Stimulated activated CD8-positive, alpha-beta memory T cell treated with anti-CD3 and anti-CD28 coated beads, Interleukin-4, amount 100 ng/mL, for 1 hour (primary cell): ENCODE measurements around the gene CD81.

Source experiments
- DNase-seq, 2 donors: peaks; one replicate each; pipeline ENCODE4 v3.0.0-alpha.2; 2020; ENCODE audit warnings: low read depth in 2 of 2, low spot score in 1 of 2

The CD81 gene

DNA sequence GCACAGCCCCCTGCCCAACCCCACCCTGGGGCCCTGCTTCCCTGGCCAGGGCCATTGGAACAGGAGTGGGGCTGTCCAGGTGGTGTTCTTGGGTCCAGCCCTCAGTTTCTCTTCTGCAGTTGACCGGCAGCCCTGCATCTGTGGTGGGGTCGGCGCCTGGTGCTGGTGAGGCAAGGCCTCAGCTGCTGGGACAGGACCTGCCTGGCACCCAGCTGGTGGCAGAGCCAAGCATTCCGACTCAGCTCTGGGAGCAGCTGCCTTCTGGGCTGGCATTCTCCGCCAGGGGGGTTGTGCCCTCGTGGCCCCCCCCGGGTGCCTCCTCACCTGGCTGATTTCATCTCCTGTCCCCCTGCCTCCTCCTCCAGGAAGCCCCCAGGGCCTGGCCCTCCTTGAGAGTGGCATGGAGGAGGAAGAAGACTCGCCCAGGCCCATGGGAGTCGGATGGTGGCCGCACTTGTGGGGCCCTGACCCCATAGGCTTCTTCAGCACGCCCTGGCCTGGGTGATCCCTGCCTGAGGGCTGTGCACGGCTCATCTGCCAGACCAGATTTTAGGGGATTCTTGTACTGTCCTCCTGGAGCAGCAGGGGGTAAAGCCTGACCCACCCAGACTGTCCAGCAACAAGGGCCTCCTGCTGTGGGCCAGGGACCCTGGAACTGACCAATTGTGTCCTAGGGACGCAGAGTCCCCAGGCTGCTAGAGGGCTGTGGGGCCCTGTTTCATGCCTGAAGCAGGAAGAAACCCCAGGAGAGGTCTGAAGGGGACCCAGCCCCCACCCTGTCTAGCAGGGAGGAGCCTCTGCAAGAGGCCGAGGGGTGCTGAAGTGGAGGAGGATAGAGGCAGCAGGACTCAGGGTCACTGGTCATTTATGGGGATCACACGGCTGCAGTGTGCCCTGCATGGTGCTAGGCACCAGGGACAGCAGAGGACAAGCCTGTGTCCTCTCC is 11.6 kb downstream of the CD81 start:
- DNase-seq, result no peak

DNA sequence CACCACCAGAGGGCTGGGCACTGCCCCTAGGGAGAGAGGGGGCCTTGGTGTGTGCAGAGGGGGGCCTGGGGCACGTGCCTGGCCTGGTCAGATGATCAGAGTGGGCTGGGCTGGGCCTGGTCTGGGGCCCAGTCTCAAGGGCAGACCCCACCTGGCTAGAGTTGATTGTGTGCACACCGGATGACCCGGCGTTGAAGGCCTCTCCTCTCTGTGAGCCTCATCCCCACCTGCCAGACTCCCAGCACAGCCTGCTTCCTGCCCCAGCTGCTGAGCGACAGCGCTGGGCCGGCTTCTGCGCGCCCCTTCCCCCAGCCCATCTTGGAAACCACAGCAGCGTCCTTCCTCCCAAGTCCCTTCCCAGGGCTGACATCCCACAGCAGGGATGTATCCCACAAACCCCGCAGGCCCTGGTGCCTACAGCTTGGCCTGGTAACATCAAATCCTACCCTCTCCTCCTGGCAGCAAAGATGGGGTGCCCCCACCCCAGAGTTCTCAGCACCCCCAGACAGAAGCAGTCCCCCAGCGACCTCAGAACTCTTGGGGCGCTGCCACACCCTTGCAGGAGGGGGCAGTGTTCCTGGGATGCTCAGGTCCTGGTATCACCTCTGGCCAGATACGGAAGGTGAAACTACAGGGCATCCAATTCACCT is 12.4 kb downstream of the CD81 start:
- DNase-seq, result no peak

DNA sequence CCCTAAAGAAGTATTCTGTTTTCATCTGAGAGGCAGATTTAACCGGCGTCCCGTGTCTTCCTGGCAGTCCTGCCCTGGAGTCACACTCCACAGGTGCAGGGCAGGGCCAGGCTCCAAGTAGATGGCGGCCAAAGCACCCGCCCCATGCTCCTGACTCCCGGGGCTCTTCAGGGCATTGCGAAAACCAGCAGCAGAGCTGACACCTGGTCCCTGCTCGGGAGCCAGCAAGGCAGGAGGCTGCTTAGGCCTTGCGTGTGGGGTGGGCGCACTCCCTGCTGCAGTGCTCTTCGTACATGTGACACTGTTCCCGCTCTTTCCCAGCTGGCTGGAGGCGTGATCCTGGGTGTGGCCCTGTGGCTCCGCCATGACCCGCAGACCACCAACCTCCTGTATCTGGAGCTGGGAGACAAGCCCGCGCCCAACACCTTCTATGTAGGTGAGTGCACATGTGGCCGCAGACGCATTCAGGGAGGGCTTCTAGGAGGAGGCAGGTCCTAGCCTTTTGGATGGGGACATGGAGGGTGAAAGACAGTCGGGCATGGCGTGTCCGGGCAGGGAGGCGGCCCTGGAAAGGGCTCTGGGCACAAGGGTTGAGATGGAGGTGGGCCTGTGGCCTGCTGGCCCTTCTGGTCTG is 13.1 kb downstream of the CD81 start:
- DNase-seq, result no peak

DNA sequence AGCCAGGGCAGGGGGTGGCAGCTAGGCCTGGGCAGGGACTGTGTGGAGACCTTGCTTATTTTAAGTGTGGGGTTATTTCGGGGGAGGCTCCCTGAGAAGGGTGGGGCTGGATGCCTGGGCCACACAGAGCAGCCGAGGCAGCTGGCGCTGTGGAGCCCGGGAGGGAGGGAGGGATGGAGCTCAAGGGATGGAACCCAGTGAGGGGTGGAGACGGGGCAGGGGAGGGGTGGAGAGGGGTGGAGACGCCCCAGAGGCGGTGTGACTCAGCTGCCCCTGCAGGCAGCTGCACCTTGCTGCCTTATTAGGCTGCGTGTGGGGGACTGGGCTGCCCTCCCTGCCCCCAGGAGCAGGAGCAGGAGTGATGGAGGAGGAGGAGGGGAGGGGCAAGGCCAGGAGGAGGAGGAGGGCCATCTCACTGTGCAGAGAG is 13.6 kb downstream of the CD81 start:
- no peak for DNase-seq

DNA sequence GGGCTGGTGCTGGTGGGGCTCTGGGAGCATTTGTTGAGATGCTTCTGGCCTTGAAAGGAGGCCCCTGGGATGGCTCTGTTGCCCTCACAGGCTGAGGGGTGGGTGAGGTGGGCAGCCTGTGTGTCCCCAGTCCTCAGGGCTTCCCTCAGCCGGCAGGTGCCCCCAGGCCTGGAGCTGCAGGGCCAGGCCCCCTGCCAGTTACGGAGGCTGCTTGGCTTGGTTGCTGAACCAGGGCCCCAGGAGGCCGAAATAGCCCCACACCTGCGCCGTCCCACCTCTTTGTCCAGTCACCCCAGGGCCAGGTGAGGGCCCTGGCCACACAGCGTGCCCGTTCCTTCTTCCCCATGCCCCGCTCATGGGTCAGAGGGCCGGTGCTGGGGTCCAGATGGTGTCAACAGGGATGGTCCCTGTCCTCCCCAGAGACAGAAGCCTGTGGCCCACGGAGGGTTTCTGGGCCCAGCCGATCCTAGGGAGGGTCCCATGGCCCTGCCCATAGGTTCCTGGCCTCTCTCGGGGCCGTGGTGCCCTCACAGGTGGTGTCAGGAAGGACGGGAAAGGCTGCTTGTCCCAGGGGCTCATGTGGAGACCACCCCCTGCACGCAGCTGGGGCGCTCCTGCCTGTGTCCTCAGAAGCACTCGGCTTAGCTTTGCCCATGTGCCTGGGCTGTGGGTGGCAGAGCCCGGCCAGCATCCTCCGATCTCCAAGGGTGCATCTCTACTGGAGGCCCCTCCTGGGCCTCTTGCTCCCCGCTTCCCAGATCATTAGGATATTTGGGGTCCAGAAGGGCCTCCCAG is 14.3 kb downstream of the CD81 start:
- DNase-seq, result no peak

DNA sequence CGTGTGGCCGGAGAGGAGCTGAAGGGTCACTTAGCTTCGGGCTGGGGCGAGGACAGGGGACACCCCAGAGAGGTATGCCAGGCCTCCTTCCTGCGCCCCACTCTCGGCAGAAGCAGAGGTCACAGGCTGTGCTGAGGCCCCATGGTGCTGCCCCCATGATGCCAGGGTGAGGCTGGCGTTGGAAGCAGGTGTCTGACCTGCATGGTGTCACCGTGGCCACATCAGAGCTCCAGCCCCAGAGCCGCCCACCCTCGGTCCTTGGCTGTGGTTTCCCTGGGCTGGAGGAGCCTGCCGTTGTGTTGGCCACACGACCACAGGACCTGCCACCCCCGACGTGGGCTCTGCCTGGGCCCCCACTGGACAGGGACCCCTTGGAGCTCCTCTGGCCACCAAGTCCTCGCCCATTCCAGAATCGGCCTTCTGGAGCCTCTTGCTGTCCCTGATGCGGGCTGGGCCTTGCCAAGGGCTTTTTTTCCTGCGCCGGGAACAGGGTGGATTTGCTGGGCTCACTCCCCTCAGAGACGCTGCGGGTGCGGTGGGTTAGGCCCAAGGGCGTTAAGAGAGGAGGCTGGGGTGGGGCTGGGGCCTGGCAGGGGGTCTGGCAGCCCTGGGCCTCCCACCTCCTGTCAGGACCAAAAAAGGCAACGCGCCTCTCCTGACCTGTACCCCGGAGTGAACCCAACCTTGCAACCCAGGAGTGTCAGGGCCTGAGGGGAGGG is 15.3 kb downstream of the CD81 start:
- DNase-seq, result no peak

DNA sequence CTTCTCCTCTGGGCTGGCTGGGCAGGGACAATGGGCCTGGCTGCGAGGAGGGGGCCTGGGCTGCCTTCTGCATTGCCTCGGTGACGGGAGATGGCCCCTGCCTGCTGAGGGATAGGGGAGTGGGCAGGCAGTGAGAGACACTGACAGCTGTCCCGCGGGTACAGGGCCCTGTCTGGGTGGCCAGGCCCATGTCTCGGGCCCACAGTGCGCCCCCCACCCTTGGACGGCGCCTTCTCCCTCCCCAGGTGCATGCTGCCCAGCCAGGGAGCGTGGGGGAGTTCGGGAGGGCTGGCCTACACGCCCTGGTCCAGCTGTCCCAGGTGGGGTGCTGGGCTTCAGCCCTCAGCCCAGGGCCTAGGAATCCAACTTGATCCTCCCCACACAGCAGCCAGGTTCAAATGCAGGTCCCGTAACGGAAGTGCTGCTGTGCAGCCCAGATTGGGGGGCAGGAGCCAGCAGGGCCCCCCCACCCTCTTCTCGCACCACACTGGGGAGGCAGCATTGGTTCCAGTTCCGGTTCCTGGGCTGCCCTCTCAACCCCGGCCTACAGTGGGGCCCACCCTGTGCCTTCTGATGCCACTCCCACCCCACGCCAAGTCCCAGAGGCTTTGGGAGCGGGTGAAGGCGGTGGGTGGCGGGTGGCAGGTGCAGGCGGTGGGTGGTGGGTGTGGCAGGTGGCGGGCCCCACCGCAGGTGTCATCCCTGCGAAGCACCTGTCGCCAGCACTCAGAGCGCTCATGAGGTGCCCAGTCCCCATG is 16.2 kb downstream of the CD81 start:
- no peak for DNase-seq

DNA sequence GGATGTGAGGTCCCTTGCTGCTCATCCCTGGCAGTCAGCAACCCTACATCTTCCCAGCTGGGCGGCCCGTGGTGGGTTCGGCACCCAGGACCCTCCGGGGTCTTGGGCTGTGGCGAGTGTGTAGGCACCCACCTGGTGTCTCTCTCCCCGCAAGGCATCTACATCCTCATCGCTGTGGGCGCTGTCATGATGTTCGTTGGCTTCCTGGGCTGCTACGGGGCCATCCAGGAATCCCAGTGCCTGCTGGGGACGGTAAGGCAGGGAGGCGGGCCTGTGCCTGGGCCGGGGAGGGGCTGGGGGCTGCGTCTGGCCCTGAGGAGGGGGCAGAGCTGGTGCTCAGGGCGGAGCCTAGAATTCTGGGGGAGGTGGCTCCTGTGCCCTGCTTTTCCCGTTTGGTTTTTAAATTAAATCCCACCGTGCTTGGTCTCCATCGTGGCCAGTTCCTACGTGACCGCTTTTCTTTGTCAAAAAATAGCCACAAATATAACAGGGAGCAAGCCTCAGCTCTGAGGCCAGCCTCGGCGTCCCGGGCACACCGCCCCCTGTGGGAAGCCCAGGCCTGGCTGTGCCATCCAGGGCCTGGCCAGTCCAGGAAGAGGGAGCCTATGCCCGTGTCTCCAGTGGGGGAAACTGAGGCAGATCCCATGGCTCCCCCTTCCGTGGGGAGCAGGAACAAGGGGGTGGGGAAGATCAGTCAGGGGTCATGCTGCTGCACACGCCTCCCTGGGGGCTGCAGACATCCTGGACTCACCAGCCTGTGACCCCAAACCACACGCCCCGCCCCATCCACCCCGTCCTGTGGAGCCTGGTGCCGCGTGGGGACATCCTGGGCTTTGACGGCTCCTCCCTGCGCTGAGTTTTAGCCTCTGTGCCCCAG is 17.1 kb downstream of the CD81 start:
- no peak for DNase-seq

DNA sequence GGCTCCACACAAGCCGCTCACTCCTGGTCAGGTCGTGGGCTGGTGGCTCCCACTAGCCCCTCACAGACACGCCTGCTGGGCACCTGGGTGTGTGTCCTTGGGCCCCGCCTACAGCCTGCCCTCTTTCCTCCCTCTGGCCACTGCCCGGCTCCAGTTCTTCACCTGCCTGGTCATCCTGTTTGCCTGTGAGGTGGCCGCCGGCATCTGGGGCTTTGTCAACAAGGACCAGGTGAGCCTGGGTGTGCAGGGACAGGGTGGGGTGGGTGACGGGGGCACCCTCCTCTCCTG is 17.7 kb downstream of the CD81 start:
- no peak for DNase-seq

DNA sequence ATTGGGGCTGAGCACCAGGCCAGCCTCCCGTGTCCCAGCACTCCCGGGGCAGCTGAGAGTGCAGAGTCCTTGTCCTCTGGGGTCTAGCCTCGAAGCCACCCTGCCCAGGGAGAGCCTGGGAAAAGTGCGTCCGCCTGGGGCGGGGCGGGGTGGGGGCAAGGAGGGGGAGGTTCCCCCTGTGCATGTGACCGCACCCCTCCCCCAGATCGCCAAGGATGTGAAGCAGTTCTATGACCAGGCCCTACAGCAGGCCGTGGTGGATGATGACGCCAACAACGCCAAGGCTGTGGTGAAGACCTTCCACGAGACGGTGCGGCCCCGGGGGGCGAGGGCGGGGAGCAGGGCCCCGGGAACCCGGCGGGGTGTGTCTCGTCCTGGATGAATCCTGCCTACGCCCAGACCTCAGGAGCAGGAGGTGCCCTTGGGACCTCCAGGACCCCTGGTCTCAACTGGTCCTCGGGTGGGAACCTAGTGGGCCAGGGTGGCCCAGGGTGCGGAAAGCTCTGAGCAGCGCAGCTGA is 18.2 kb downstream of the CD81 start:
- no peak for DNase-seq

DNA sequence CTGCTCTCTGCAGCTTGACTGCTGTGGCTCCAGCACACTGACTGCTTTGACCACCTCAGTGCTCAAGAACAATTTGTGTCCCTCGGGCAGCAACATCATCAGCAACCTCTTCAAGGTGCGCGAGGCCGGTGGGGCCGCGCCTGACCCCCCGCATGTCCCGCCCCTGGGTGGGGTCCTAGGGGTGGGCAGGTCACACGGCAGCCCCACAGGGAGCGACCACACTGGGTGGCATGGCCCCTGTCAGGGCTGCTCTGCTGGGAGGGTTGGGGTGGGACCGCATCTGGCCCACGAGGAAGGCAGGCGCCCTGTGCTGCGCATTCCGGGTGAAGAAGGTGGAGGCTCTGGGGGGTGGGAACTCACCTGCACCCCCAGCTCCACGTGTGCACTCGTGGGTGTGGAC is 18.7 kb downstream of the CD81 start:
- no peak for DNase-seq

DNA sequence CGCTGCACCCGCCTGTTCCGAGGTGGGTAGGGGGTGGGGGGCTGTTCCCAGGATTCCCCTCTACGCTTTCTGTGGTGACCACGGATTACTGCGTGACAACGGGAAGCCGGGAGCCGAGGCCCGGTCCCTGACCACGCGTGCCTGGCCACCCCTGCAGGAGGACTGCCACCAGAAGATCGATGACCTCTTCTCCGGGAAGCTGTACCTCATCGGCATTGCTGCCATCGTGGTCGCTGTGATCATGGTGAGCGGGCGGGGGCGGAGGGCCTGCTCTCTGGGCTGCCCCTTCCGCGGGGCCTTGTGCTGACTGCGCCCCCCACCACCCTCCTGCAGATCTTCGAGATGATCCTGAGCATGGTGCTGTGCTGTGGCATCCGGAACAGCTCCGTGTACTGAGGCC is 19.4 kb downstream of the CD81 start:
- no peak for DNase-seq

DNA sequence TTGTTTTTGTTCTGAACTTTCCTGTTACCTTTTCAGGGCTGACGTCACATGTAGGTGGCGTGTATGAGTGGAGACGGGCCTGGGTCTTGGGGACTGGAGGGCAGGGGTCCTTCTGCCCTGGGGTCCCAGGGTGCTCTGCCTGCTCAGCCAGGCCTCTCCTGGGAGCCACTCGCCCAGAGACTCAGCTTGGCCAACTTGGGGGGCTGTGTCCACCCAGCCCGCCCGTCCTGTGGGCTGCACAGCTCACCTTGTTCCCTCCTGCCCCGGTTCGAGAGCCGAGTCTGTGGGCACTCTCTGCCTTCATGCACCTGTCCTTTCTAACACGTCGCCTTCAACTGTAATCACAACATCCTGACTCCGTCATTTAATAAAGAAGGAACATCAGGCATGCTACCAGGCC is 19.9 kb downstream of the CD81 start:
- DNase-seq, result no peak

DNA sequence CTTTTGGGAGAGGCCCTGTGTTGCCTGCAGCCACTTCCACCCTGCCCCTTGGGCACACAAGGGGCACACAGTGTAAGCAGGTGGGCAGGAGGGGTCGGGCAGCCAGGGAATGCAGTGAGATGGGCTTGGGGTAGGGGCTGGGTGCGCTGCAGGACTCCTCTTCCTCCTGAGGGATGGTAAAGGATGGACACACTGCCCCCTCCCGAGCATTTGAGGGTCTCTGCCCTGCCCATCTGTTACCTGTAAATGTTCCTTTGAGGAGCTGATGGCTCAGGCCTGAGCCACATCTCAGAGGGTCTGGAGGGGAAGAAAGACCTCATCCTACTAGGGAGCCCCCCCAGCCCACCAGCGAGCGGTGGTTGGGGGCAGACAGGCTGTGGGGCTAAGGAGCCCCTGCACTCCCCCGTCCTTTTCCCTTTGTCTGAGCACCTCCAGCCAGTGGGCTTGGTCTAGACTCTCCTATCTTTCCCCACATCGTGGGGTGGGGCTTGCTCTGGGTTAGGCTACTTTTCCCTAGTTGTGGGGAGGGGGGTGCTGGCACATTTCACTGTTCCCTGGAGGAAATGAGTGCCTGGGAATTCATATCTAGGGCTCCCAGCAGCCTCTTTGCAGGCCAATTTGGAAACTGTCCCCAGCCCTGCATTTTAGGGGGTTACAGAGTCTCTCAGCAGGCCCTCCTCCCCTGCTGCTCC is 21.7 kb downstream of the CD81 start:
- DNase-seq, result no peak

DNA sequence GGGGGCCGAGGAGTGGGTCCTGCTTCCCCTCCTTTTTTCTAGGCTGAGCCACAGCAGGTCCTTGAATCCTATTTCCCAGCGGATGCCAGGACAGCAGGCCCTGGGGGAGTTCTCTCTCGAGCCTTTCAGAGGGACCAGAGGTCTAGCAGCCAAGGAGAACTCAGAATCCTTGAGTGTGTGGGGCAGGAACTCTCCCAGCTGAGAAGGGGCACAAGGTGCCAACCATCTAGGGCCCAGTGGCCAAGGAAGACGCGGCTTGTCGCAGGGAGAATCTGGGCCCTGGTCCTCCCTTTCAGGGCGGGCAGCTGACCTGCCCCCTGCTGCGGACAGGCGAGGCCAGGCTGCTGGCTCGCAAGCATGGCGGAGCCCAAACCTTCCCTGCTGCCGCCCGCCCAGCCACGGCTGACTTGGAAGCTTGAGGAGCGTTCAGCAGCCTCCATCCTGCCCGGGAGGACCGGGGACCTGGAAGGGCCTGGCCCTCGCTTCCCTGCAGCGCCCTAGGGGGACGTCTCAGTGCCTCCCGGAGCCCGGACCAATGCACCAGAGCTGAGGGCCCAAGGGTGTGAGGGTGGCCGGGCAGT is 22.5 kb downstream of the CD81 start:
- DNase-seq, result no peak

DNA sequence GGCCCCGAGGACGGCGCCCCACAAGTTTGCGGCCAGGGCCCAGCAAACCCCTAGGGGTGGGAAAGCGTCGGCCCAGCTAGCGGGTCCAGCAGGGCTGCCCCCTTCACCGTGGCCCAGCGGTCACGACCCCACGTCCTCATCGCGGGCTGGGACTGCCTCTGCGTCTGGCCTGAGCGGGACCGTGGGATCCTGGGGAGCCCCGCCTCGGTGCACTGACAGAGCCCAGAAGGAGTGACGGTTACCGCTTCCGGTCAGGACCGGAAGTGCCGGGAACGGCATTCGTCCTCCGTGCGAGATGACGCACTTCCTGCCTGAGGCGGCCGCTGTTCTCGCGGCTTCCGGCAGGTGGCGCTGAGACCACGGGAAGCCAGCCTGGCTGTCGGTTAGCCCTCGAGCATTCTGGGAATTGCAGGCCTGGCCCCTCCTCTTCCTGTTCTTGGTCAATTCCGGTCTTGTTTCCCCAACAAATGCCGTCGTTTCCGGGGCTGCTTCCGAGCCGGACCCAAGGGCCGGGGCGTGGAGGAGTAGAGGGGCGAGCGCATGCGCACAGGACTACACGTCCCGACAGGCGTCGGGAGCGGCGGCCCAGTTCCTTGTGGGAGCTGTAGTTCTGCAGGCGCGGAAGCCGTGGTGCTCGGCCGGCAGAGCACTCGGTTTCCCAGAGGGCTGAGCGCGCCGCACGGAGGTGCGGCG is 23.1 kb downstream of the CD81 start, which contains the start of gene TSSC4:
TSSC4 (plus strand) TSS at position 682 of the 693 bp plus-strand sequence. CDS start 1,884 bp downstream, outside the sequence.
- peak; percentile 98 for DNase-seq

DNA sequence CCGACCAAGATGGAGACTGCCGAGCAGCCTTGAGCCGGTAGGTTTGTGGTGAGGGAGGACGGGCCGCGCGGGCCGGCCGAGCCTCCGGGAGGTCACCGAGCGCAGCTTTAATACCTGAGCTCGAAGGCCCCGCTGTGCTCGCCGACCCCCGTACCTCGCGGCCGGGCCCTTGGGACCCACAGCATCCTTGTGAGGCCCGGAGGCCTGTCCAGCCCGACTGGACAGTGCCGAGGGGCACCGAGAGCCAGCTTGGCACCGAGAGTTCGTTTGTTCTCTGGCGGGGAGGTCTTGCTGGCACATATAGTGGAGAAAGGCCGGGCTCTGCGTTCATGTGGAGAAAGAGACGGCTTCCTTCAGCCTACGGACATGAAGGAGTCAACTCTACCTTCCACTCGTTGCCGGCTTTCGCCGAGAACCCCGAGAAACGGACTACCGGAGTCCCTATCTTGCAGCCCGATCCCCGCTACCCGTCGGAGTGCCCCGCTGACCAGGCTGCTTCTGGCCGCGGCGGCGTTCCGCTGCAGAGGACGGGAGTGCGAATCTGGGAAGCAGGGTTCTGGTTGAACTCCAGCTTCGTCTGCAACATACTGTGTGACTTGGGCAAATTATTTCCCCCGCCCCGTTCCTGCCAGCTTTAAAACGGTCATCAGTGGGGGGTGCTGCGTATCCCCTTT is 23.8 kb downstream of the CD81 start:
- DNase-seq, result no peak
